Islet precursor cell (in vitro differentiated cells): Measurements from ENCODE around the gene GINS2.

ENCODE experiments used
- DNase-seq: peaks from one replicate; pipeline ENCODE4 v3.0.0-alpha.2; 2018

GINS2 gene

DNA sequence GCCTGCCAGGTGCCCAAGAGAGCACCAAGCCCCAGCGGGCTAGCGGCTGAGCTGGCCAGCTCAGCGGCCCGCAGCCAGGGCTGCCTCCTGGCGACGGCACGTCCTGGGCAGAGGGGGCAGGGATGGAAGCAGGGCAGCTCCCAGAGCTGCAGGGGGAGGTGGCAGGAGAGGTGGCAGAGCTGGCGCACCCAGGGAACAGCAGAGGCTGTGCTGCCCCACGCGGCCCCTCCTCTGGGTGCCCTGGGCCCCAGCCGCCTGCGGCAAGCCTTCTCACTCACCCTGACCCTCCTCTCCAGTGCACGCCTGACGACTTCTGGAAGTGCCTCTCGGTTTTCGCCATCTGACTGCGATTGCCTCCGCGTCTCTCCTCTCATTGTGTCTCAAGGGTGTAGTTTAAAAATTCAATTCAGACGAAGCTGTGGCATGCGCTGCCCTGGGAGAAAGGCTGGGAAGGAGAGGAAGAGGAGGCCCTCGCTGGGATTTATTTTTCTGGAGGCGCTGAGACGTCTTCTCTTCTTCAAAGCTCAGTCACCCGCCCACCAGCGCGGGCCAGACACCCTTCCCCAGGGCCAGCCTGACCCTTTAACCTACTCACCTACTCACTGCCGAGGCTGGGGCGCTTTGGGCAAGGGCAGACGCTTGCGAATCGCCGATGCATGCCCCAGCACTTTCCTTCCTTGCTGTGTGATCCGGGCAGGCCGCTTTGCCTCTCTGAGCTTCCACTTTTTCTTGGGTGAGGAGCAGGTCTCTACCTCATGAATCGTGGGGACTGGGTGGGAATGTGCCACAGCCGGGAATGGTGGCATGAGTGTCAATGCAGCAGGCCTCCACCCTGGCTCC, 50.7 kb downstream of the GINS2 start:
- no peak for DNase-seq

DNA sequence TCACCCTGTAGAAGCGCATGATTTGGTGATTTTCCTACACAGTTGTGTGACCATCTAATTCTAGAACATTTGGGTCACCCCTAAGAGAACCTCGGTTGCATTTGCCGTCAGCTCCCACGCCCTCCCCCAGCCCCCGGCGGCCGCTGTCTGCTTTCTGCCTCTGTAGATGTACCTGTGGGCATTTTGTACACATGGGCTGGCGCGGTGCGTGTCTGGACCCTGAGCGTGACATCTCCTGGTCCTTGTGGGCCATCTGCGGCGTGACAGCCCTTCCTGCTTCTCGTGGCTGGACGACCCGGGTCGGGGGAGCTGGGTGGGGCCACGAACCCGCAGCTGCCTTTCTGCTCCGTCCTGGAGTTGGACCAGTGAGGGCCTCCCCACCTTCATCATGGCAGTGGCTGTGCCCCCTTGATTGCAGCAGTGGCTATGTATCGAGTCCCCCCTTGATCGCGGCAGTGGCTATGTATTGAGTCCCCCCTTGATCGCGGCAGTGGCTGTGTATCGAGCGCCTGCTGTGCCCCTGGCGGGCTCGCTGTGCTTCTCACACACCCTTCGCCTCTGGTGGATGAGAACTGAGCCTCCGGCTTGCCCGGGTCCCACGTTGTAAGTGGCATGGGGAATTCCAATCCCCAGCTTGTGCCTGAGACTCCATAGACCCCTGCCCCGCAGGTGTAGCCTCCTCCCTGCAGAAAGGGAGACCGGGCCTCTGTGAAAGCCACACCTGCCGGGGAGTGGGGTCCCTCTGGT, 51.5 kb downstream of the GINS2 start:
- no peak for DNase-seq

- DNase-seq: no peak
Observed at GRCh38 chr16:85636234-85636812, 52.4 kb downstream of the GINS2 start.

DNA sequence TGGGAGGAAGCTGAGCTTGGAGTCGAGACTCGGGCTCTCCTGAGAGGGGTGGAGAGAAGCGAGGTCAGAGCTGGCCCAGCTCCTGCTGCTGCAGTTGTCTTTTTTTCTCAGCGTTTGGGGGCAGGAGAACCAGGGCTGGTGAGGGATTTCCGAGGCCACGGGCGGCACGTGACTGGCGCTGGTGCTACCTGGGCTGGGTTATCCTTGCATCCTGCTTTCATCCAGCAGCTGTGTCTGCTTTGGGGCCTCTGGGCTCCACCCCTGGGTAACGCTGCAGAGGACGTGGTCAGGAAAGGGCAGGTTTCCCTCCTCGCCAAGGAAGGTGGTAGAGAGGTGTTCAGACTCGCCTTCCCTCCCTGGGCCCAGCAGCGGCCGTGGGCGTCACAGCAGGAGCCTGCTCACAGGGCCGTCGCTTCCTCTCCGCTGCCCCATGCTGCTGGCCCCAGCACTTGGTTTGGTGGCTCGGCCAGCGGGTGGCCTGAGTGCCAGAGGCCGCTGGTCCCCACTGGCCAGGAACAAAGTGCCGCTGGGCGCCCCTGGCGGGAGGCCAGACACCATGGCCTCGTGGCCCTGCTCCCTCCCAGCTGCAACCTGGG, 53.1 kb downstream of the GINS2 start:
- no peak for DNase-seq

GRCh38 chr16:85634747-85635544, 53.8 kb downstream of the GINS2 start:
- no peak for DNase-seq

GRCh38 chr16:85633888-85634287, 54.9 kb downstream of the GINS2 start:
- DNase-seq: no peak

GRCh38 chr16:85633438-85633743, 55.4 kb downstream of the GINS2 start:
- DNase-seq: no peak

- DNase-seq: no peak
Observed at GRCh38 chr16:85632709-85633437, 55.9 kb downstream of the GINS2 start.

- no peak for DNase-seq
Observed at GRCh38 chr16:85631802-85632393, 56.9 kb downstream of the GINS2 start.

- DNase-seq: no peak
Observed at GRCh38 chr16:85631230-85631629, 57.5 kb downstream of the GINS2 start.

DNA sequence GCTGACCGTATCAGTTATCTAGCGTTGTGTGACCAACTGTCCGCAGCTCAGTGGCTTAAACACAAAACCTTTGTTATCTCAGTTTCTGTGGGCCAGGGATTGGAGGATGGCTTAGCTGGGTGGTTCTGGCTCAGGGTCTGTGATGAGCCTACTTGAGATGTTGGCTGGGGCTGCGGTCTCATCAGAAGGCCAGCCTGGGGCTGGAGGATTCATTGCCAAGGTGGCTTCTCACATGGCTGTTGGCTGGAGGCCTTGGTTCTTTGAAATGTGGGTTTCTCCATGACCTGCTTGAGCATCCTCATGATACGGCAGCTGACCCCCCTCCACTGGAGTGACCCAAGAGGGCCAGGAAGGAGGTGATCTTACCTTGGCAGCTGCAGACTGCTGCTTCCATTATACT, 58.9 kb downstream of the GINS2 start:
- DNase-seq: no peak

DNA sequence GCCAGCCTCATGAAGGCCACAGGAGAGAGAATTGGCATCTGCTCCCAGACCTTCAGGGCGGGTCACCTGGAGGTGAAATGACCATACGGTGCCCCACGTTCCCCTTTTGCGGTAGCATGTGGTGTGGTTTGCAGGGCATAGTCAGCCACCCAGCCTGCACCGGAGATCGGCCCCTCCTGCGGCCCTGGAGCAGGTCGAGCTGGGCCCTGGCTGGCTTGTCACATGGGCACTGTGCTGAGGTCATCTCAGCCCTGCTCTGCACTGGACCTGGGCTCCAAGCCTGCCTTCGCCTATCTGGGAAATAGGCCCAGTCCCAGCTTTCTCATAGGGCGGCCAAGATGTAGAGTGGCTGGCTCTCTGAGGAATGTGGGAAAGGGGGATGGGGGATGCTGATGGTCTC, 59.4 kb downstream of the GINS2 start:
- DNase-seq: no peak

DNA sequence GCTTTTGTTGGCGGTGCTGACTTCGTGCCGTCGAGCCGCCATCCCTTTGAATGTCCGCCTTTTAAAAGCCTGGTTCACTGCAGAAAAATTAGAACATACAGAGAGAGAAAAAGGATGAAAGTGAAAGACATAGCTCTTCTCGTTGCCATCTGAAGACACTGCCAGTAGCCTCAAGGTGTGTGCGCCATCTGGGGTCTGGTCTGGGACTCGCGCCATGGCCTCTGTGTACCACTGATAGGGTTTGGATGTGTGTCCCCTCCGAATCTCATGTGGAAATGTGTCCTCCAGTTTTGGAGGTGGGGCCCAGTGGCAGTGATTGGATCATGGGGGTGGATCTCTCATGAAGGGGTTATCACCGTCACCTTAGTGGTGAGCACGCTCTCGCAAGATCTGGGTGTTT, 60.1 kb downstream of the GINS2 start:
- DNase-seq: no peak

GRCh38 chr16:85628265-85628556, 60.5 kb downstream of the GINS2 start:
- DNase-seq: no peak

DNA sequence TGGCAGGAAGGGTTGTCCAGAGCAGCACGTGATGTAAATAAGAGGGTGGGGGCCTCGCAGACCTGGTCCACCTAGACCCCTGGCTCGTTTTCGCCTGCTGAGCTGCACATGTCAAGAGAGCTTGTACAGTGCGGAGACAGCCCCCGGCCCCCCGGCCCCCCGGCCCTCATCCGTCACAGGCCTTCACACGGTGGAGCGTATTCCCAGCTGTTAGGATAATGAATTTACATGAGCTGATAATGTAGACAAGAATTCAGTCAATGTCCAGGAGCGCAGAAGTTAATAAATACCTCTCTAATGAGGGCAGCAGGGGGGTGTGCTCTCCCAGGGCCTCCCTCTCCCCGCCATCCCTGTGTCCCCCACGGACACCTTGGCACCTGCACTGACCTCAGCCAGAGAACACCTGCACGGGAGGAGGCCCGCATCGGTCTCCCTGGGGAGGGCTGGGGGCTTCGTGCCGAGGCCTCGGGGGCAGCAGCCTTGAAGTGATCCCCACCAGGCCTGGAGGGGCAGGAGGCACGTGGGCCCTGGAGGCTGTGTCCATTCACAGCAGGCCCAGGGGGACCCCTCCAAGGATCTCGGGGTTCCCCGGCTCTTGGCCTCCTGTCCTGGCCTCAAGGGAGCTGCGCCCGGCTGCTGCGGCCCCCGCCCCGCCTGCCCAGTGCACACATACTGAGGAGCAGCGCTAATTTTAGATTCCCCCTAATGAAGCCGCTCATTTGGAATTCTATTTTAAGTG, 61.1 kb downstream of the GINS2 start:
- DNase-seq: no peak

- no peak for DNase-seq
Observed at GRCh38 chr16:85627089-85627488, 61.7 kb downstream of the GINS2 start.
